ENCODE results near the gene PRM2. TPM values are rescaled to one million over a fixed set of nuclear protein-coding genes. Genes with fewer than 3 reads are reported as not detected.
"Not testable (repeated sequence)": the region's sequence is repeated elsewhere in the genome, so short reads cannot be mapped to it uniquely, and the experiment has no call there.

Gene PRM2
- total RNA-seq, 2 experiments from 2014 or later: not detected

GRCh38 chr16:11302977-11303376 is 26.7 kb upstream of the PRM2 start:
- CTCF ChIA-PET: no interaction called here
- H3K27ac Mint-ChIP-seq: no peak overlapping the region
- H3K27me3 Mint-ChIP-seq: peaks cover 16% of the 10 kb centered on the region
- no peaks in the 10 kb centered on the region for H3K36me3 Mint-ChIP-seq (ENCODE audit: low read depth)
- no peak overlapping the region for H3K4me3 Mint-ChIP-seq
- POLR2A ChIA-PET: no interaction called here
- peaks cover 13% of the 10 kb centered on the region for H3K4me1 Mint-ChIP-seq
- no peaks in the 10 kb centered on the region for H3K9me3 Mint-ChIP-seq
- DNase-seq: no peak

GRCh38 chr16:11301645-11302501 is 25.6 kb upstream of the PRM2 start:
- CTCF ChIA-PET: no interaction called here
- POLR2A ChIA-PET: no interaction called here
- Mint-ChIP-seq H3K27me3 (peaks cover 20% of the 10 kb centered on the region), H3K4me1 (peaks cover 16% of the 10 kb centered on the region), H3K4me3 (no peak overlapping the region), H3K9me3 (no peaks in the 10 kb centered on the region), H3K36me3 (ENCODE audit: low read depth) (no peaks in the 10 kb centered on the region), H3K27ac (no peak overlapping the region)
- DNase-seq: no peak

- ChIA-PET CTCF (no interaction called here), POLR2A (interaction anchor here (1.0 kb wide), 1 partner anchor 12 kb away, joined by 3 read pairs; no protein-coding TSS in a partner anchor)
- DNase-seq: no peak
- Mint-ChIP-seq H3K36me3 (ENCODE audit: low read depth) (no peaks in the 10 kb centered on the region), H3K9me3 (no peaks in the 10 kb centered on the region), H3K4me1 (peaks cover 18% of the 10 kb centered on the region), H3K27me3 (peaks cover 18% of the 10 kb centered on the region), H3K4me3 (no peak overlapping the region), H3K27ac (no peak overlapping the region)
Observed at GRCh38 chr16:11300560-11300892, 24.2 kb upstream of the PRM2 start.

GRCh38 chr16:11299865-11300559 is 23.7 kb upstream of the PRM2 start:
- ChIA-PET CTCF (no interaction called here), POLR2A (interaction anchor here (0.8 to 1.0 kb wide), 2 partner anchors 9 to 12 kb away, joined by 3 read pairs; no protein-coding TSS in a partner anchor)
- Mint-ChIP-seq H3K36me3 (ENCODE audit: low read depth) (no peaks in the 10 kb centered on the region), H3K4me1 (peaks cover 18% of the 10 kb centered on the region), H3K4me3 (no peak overlapping the region), H3K27ac (no peak overlapping the region), H3K27me3 (peaks cover 23% of the 10 kb centered on the region), H3K9me3 (no peaks in the 10 kb centered on the region)
- DNase-seq: no peak

- not testable (repeated sequence) for H3K36me3 Mint-ChIP-seq (ENCODE audit: low read depth); H3K4me3 Mint-ChIP-seq; H3K9me3 Mint-ChIP-seq; H3K27ac Mint-ChIP-seq; DNase-seq
- Mint-ChIP-seq H3K27me3 (peaks cover 26% of the 10 kb centered on the region), H3K4me1 (peaks cover 18% of the 10 kb centered on the region)
- POLR2A ChIA-PET: interaction anchor here (0.9 to 2.9 kb wide), 2 partner anchors 35 to 55 kb away, joined by 3 to 18 read pairs; no protein-coding TSS in a partner anchor
- CTCF ChIA-PET: interaction anchor here (1.1 to 2.6 kb wide), 7 partner anchors 9 to 328 kb away, joined by 3 to 13 read pairs (median 4); no protein-coding TSS in a partner anchor
Observed at GRCh38 chr16:11298950-11299547, 22.8 kb upstream of the PRM2 start.

GRCh38 chr16:11298143-11298900 is 22.0 kb upstream of the PRM2 start:
- Mint-ChIP-seq H3K9me3 (no peaks in the 10 kb centered on the region), H3K4me1 (peaks cover 18% of the 10 kb centered on the region), H3K4me3 (no peak overlapping the region), H3K27ac (no peak overlapping the region), H3K27me3 (peaks cover 32% of the 10 kb centered on the region), H3K36me3 (ENCODE audit: low read depth) (no peaks in the 10 kb centered on the region)
- CTCF ChIA-PET: interaction anchor here (0.6 to 2.6 kb wide), 16 partner anchors 9 to 788 kb away, joined by 3 to 13 read pairs (median 4); partner anchors contain the start of gene SOCS1
- POLR2A ChIA-PET: interaction anchor here (0.9 to 2.9 kb wide), 12 partner anchors 10 to 333 kb away, joined by 3 to 18 read pairs (median 4); partner anchors contain the start of gene SOCS1
- DNase-seq: no peak

GRCh38 chr16:11297492-11298142 is 21.3 kb upstream of the PRM2 start:
- Mint-ChIP-seq H3K36me3 (ENCODE audit: low read depth) (no peaks in the 10 kb centered on the region), H3K27ac (no peak overlapping the region), H3K4me1 (peaks cover 18% of the 10 kb centered on the region), H3K9me3 (no peaks in the 10 kb centered on the region), H3K4me3 (peak overlapping the region; percentile 4), H3K27me3 (peaks cover 38% of the 10 kb centered on the region)
- DNase-seq: peak; percentile 79
- POLR2A ChIA-PET: interaction anchor here (0.8 to 2.9 kb wide), 13 partner anchors 10 to 333 kb away, joined by 3 to 18 read pairs (median 4); partner anchors contain the start of gene SOCS1
- CTCF ChIA-PET: interaction anchor here (0.7 to 2.6 kb wide), 16 partner anchors 11 to 788 kb away, joined by 3 to 13 read pairs (median 4); partner anchors contain the start of gene SOCS1

GRCh38 chr16:11296706-11297491 is 20.6 kb upstream of the PRM2 start:
- Mint-ChIP-seq H3K9me3 (no peaks in the 10 kb centered on the region), H3K36me3 (ENCODE audit: low read depth) (no peaks in the 10 kb centered on the region), H3K4me1 (peaks cover 18% of the 10 kb centered on the region), H3K4me3 (no peak overlapping the region), H3K27me3 (peaks cover 40% of the 10 kb centered on the region), H3K27ac (no peak overlapping the region)
- CTCF ChIA-PET: interaction anchor here (0.7 to 2.6 kb wide), 11 partner anchors 14 to 333 kb away, joined by 3 to 13 read pairs (median 4); partner anchors contain the start of gene SOCS1
- POLR2A ChIA-PET: interaction anchor here (0.8 to 2.9 kb wide), 9 partner anchors 11 to 57 kb away, joined by 3 to 18 read pairs (median 5); partner anchors contain the start of gene SOCS1
- no peak for DNase-seq

- peaks cover 42% of the 10 kb centered on the region for H3K27me3 Mint-ChIP-seq
- no peak overlapping the region for H3K27ac Mint-ChIP-seq
- H3K9me3 Mint-ChIP-seq: no peaks in the 10 kb centered on the region
- CTCF ChIA-PET: interaction anchor here (2.0 kb wide), 1 partner anchor 333 kb away, joined by 7 read pairs; no protein-coding TSS in a partner anchor
- no peak overlapping the region for H3K4me3 Mint-ChIP-seq
- POLR2A ChIA-PET: interaction anchor here (1.1 to 2.9 kb wide), 3 partner anchors 15 to 58 kb away, joined by 3 to 18 read pairs (median 11); partner anchors contain the start of gene SOCS1
- no peak for DNase-seq
- H3K36me3 Mint-ChIP-seq (ENCODE audit: low read depth): no peaks in the 10 kb centered on the region
- peaks cover 18% of the 10 kb centered on the region for H3K4me1 Mint-ChIP-seq
Observed at GRCh38 chr16:11296351-11296705, 20.0 kb upstream of the PRM2 start.

- CTCF ChIA-PET: no interaction called here
- H3K4me3 Mint-ChIP-seq: no peak overlapping the region
- H3K36me3 Mint-ChIP-seq (ENCODE audit: low read depth): no peaks in the 10 kb centered on the region
- H3K4me1 Mint-ChIP-seq: peaks cover 18% of the 10 kb centered on the region
- H3K9me3 Mint-ChIP-seq: no peaks in the 10 kb centered on the region
- H3K27ac Mint-ChIP-seq: no peak overlapping the region
- H3K27me3 Mint-ChIP-seq: peaks cover 48% of the 10 kb centered on the region
- no peak for DNase-seq
- POLR2A ChIA-PET: no interaction called here
Observed at GRCh38 chr16:11295672-11296071, 19.4 kb upstream of the PRM2 start.

- Mint-ChIP-seq H3K27me3 (peaks cover 64% of the 10 kb centered on the region), H3K36me3 (ENCODE audit: low read depth) (no peaks in the 10 kb centered on the region), H3K27ac (no peak overlapping the region), H3K4me3 (no peak overlapping the region), H3K4me1 (peaks cover 11% of the 10 kb centered on the region), H3K9me3 (no peaks in the 10 kb centered on the region)
- ChIA-PET POLR2A (no interaction called here), CTCF (interaction anchor here (0.7 kb wide), 3 partner anchors 19 to 264 kb away, joined by 3 to 4 read pairs (median 3); partner anchors contain the start of gene PRM3)
- no peak for DNase-seq
Observed at GRCh38 chr16:11292076-11292748, 15.9 kb upstream of the PRM2 start.

All from activated CD4-positive, alpha-beta memory T cell treated with anti-CD3 and anti-CD28 coated beads, Interleukin-2, amount 10 ng/mL, durations not matched to agents 7 days and 5 days (primary cell).